Loucy (cell line): ENCODE measurements around the gene NR2F2.

Experiments used
- H2AFZ ChIP-seq: fragments of 200-600 bp; sonication (generic); 2 replicates; pipeline ENCODE4 v1.6.0; 2016; ENCODE audit warnings: antibody characterized with exemption, mild to moderate bottlenecking, low read length, moderate library complexity
- H3F3A ChIP-seq: fragments of 200-600 bp; 2 replicates; pipeline ENCODE4 v1.6.0; 2016; ENCODE audit warnings: antibody characterized with exemption, low read depth, mild to moderate bottlenecking
- H3K27me3 ChIP-seq: fragments of 200-600 bp; sonication (generic); 2 replicates; pipeline ENCODE4 v1.6.1; 2014; ENCODE audit warnings: low read length, mild to moderate bottlenecking; ENCODE audit not compliant: insufficient read depth, poor library complexity, severe bottlenecking
- H3K36me3 ChIP-seq: fragments of 200-600 bp; sonication (generic); 2 replicates; pipeline ENCODE4 v1.6.1; 2016; ENCODE audit warnings: low read length; ENCODE audit not compliant: insufficient read depth
- H3K4me1 ChIP-seq: fragments of 200-600 bp; sonication (generic); 2 replicates; pipeline ENCODE4 v1.5.1; 2014; ENCODE audit warnings: low read length, mild to moderate bottlenecking; ENCODE audit not compliant: insufficient read depth, poor library complexity, severe bottlenecking
- H3K4me2 ChIP-seq: fragments of 200-600 bp; sonication (generic); 2 replicates; pipeline ENCODE4 v1.6.0; 2014; ENCODE audit warnings: antibody characterized with exemption, low read length, low read depth, mild to moderate bottlenecking; ENCODE audit not compliant: poor library complexity, severe bottlenecking
- H3K4me3 ChIP-seq: fragments of 200-600 bp; sonication (generic); 2 replicates; pipeline ENCODE4 v1.5.1; 2014; ENCODE audit warnings: low read length, mild to moderate bottlenecking, mixed read lengths; ENCODE audit not compliant: poor library complexity, severe bottlenecking
- H3K79me2 ChIP-seq: fragments of 200-600 bp; sonication (generic); 2 replicates; pipeline ENCODE4 v1.6.1; 2014; ENCODE audit warnings: low read length; ENCODE audit not compliant: insufficient read depth
- H3K9ac ChIP-seq: fragments of 200-600 bp; sonication (generic); 2 replicates; pipeline ENCODE4 v1.6.0; 2014; ENCODE audit warnings: mild to moderate bottlenecking, low read depth, low read length, moderate library complexity; ENCODE audit not compliant: poor library complexity, severe bottlenecking
- H3K9me2 ChIP-seq: fragments of 200-600 bp; sonication (generic); replicated peaks from 2 replicates; pipeline ENCODE4 v1.6.1; 2016; ENCODE audit warnings: low read depth, low read length, mixed read lengths
- H3K9me3 ChIP-seq: fragments of 200-600 bp; sonication (generic); 2 replicates; pipeline ENCODE4 v1.6.1; 2014; ENCODE audit warnings: mild to moderate bottlenecking, antibody characterized with exemption, low read length, low read depth; ENCODE audit not compliant: insufficient read depth
- H4K20me1 ChIP-seq: fragments of 200-600 bp; sonication (generic); 2 replicates; pipeline ENCODE4 v1.6.0; 2014; ENCODE audit warnings: antibody characterized with exemption, low read length, mild to moderate bottlenecking; ENCODE audit not compliant: insufficient read depth, poor library complexity, severe bottlenecking
- CTCF ChIP-seq: fragments of 200-600 bp; sonication (generic); conservative IDR thresholded peaks from 2 replicates; pipeline ENCODE4 v1.5.1; 2014; ENCODE audit warnings: mild to moderate bottlenecking, antibody characterized with exemption, low read length
- EZH2phosphoT487 ChIP-seq: fragments of 200-600 bp; IDR thresholded peaks from 2 replicates; pipeline ENCODE4 v1.6.1; 2018; ENCODE audit warnings: antibody characterized with exemption, mild to moderate bottlenecking, moderate library complexity, borderline replicate concordance

NR2F2 gene

GRCh38 chr15:96290679-96291078 lies 39.8 kb upstream of the NR2F2 start:
- H3K4me1 ChIP-seq: no peaks in the 10 kb centered on the region
- no peak overlapping the region for H3K4me2 ChIP-seq
- H3K9me3 ChIP-seq: no peaks in the 10 kb centered on the region
- no peaks in the 10 kb centered on the region for H3F3A ChIP-seq
- TF ChIP-seq CTCF: no peak
- no peak for TF ChIP-seq EZH2phosphoT487
- no peak overlapping the region for H3K4me3 ChIP-seq
- H2AFZ ChIP-seq: no peak overlapping the region
- H3K9me2 ChIP-seq: no peaks in the 10 kb centered on the region
- no peaks in the 10 kb centered on the region for H3K79me2 ChIP-seq
- H3K27me3 ChIP-seq: no peaks in the 10 kb centered on the region
- no peaks in the 10 kb centered on the region for H4K20me1 ChIP-seq
- no peak overlapping the region for H3K9ac ChIP-seq
- no peaks in the 10 kb centered on the region for H3K36me3 ChIP-seq

DNA sequence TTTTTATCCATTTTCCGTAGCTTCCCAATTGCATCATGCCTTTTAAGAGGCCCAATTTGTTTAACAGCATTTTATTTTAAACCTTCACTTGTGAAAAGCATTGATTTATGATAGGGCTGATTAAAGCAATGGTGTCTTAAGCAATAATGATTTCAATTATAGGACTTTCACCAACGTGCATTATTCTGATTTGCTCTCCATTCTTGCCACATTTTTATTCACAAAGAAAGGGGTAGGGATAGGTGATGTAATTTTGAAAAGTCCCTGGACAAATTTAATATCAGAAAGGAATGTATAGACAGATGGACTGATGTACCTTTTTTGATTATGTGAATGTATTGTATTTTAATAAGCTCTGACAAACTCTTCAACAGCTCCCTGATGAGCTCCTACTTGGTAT lies 37.9 kb upstream of the NR2F2 start:
- Histone ChIP-seq H3F3A (no peaks in the 10 kb centered on the region), H3K4me3 (no peak overlapping the region), H3K36me3 (no peaks in the 10 kb centered on the region), H4K20me1 (no peaks in the 10 kb centered on the region), H3K4me2 (no peak overlapping the region), H3K9ac (no peak overlapping the region), H3K27me3 (no peaks in the 10 kb centered on the region), H3K79me2 (no peaks in the 10 kb centered on the region), H3K9me3 (no peaks in the 10 kb centered on the region), H3K9me2 (no peaks in the 10 kb centered on the region), H2AFZ (no peak overlapping the region), H3K4me1 (no peaks in the 10 kb centered on the region)
- no peak for TF ChIP-seq EZH2phosphoT487
- TF ChIP-seq CTCF: no peak

- H3K9ac ChIP-seq: no peak overlapping the region
- no peak overlapping the region for H3K4me2 ChIP-seq
- H4K20me1 ChIP-seq: no peaks in the 10 kb centered on the region
- no peak overlapping the region for H3K4me3 ChIP-seq
- no peak for TF ChIP-seq CTCF
- no peak for TF ChIP-seq EZH2phosphoT487
- peaks cover 5% of the 10 kb centered on the region; the same call in 1 of the 2 replicates for H3K9me3 ChIP-seq
- no peaks in the 10 kb centered on the region for H3K4me1 ChIP-seq
- no peaks in the 10 kb centered on the region for H3K79me2 ChIP-seq
- H3F3A ChIP-seq: no peaks in the 10 kb centered on the region
- no peak overlapping the region for H2AFZ ChIP-seq
- H3K36me3 ChIP-seq: no peaks in the 10 kb centered on the region
- H3K9me2 ChIP-seq: no peaks in the 10 kb centered on the region
- no peaks in the 10 kb centered on the region for H3K27me3 ChIP-seq
Observed at GRCh38 chr15:96293441-96293840, 37.1 kb upstream of the NR2F2 start.
